ENCODE data around the gene EGFR.

- TF ChIP-seq CTCF (IDR thresholded peaks at IDR 0.05; ENCODE audit: poor library complexity, severe bottlenecking) (no peak), MXI1 (conservative IDR thresholded peaks at IDR 0.05; ENCODE audit: poor library complexity, severe bottlenecking) (no peak), REST (IDR thresholded peaks at IDR 0.05; ENCODE audit: borderline replicate concordance) (no peak), EP300 (conservative IDR thresholded peaks at IDR 0.05; ENCODE audit: poor library complexity, severe bottlenecking) (no peak), RAD21 (conservative IDR thresholded peaks at IDR 0.05) (no peak), POLR2AphosphoS5 (IDR thresholded peaks at IDR 0.05) (no peak), TAF1 (IDR thresholded peaks at IDR 0.05; ENCODE audit: low read depth) (no peak), EZH2 (IDR thresholded peaks at IDR 0.05; ENCODE audit: borderline replicate concordance, insufficient read depth, low read length, poor library complexity, severe bottlenecking) (no peak)
Measured at GRCh38 chr7:55158541-55159382, 139.9 kb downstream of the EGFR start.

All from neural cell (in vitro differentiated cells).